Activated CD4-positive, CD25-positive, alpha-beta regulatory T cell treated with anti-CD3 and anti-CD28 coated beads, Interleukin-2, amount 50 U/mL, for 24 hours (primary cell): ENCODE data around the gene SPATA13.

Experiments
- ATAC-seq, 2 donors: fragments of 150-1000 bp; cut with Tn5 transposase; one replicate each; pipeline ENCODE4 v1.10.0; 2021; ENCODE audit warnings: mild to moderate bottlenecking in 1 of 2, moderate library complexity in 1 of 2

SPATA13 gene

GRCh38 chr13:24168392-24168750, 7.9 kb downstream of the SPATA13 start:
- ATAC-seq, result peak; percentile 41 to 57

- no peak for ATAC-seq
Observed at GRCh38 chr13:24168979-24169378, 8.5 kb downstream of the SPATA13 start.

- ATAC-seq, result no peak
Observed at GRCh38 chr13:24172071-24172470, 11.6 kb downstream of the SPATA13 start.

- peak in 1 of 2 donors; percentile 38 for ATAC-seq
Observed at GRCh38 chr13:24173795-24174194, 13.3 kb downstream of the SPATA13 start.

GRCh38 chr13:24175847-24176246, 15.3 kb downstream of the SPATA13 start:
- ATAC-seq, result no peak

- no peak for ATAC-seq
Observed at GRCh38 chr13:24176351-24177101, 16.0 kb downstream of the SPATA13 start.

- peak; percentile 90 for ATAC-seq
Observed at GRCh38 chr13:24178847-24179485, 18.4 kb downstream of the SPATA13 start.

- no peak for ATAC-seq
Observed at GRCh38 chr13:24179486-24179850, 18.9 kb downstream of the SPATA13 start.

- ATAC-seq, result no peak
Observed at GRCh38 chr13:24180750-24181377, 20.3 kb downstream of the SPATA13 start.

- no peak for ATAC-seq
Observed at GRCh38 chr13:24181991-24182702, 21.6 kb downstream of the SPATA13 start.

GRCh38 chr13:24182703-24183081, 22.2 kb downstream of the SPATA13 start:
- no peak for ATAC-seq

- ATAC-seq, result no peak
Observed at GRCh38 chr13:24183741-24184182, 23.2 kb downstream of the SPATA13 start.

GRCh38 chr13:24184265-24184841, 23.8 kb downstream of the SPATA13 start:
- no peak for ATAC-seq

GRCh38 chr13:24184882-24185281, 24.4 kb downstream of the SPATA13 start:
- ATAC-seq, result no peak

GRCh38 chr13:24185591-24186232, 25.2 kb downstream of the SPATA13 start:
- no peak for ATAC-seq

- ATAC-seq, result peak; percentile 79 to 89
Observed at GRCh38 chr13:24187185-24187584, 26.7 kb downstream of the SPATA13 start.

GRCh38 chr13:24192057-24192810, 31.7 kb downstream of the SPATA13 start:
- ATAC-seq, result no peak

- no peak for ATAC-seq
Observed at GRCh38 chr13:24192811-24193162, 32.3 kb downstream of the SPATA13 start.

- ATAC-seq, result no peak
Observed at GRCh38 chr13:24194447-24194846, 33.9 kb downstream of the SPATA13 start.

GRCh38 chr13:24195626-24196025, 35.1 kb downstream of the SPATA13 start:
- no peak for ATAC-seq

- no peak for ATAC-seq
Observed at GRCh38 chr13:24196593-24197197, 36.2 kb downstream of the SPATA13 start.
